ENCODE measurements around the gene ZNF394.

Gene ZNF394

DNA sequence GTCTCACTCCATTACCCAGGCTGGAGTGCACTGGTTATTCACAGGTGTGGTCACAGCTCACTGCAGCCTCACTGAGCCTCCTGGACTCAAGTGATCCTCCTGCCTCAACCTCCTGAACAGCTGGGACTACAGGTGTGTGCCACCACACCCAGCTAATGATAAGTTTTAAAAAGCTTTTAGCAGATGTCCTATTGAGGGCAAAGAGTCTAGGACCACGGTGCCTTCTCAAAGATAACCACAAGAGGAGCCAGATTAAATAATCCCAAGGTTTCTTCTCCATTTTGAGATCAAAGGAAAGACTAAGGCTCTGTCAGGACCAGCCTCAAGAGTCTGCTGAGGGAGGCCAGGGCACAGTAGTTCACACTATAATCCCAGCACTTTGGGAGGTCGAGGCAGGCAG, 38.9 kb downstream of the ZNF394 start:
- Histone ChIP-seq H3K36me3 (replicated peaks in 1 of 2; ENCODE audit: control insufficient read depth in 2 of 2, insufficient read depth in 2 of 2, low read length in 2 of 2) (peaks cover 40 to 67% of the 10 kb centered on the region in 2 donors), H3K79me1 (ENCODE audit: low read depth, low read length) (peaks cover 16% of the 10 kb centered on the region), H3K23ac (ENCODE audit: low read depth, low read length, poor library complexity) (no peak overlapping the region), H3K9ac (ENCODE audit: low read depth, low read length, poor library complexity) (no peak overlapping the region), H2AFZ (ENCODE audit: low read length) (no peak overlapping the region), H2BK120ac (ENCODE audit: low read depth, low read length) (no peak overlapping the region), H4K8ac (ENCODE audit: low read depth, low read length) (no peak overlapping the region), H2BK12ac (ENCODE audit: low read length) (no peak overlapping the region), H3K27me3 (ENCODE audit: control insufficient read depth in 3 of 3, insufficient read depth in 3 of 3, low read depth in 1 of 3, low read length in 3 of 3) (no peaks in the 10 kb centered on the region), H2BK15ac (ENCODE audit: low read length) (no peak overlapping the region), H3K4me3 (ENCODE audit: low read length in 2 of 2) (no peak overlapping the region), H2AK5ac (ENCODE audit: low read depth, low read length) (no peak overlapping the region), H2BK5ac (ENCODE audit: low read length) (no peak overlapping the region), H3K4me1 (ENCODE audit: control insufficient read depth in 2 of 2, insufficient read depth in 1 of 2, low read depth in 1 of 2, low read length in 2 of 2) (peaks cover 0 to 1% of the 10 kb centered on the region in 2 donors), H3K4ac (ENCODE audit: low read length) (no peak overlapping the region), H3K18ac (ENCODE audit: low read length) (no peak overlapping the region), H3K4me2 (ENCODE audit: insufficient read depth, low read length, poor library complexity, severe bottlenecking) (no peak overlapping the region), H4K91ac (ENCODE audit: low read depth, low read length, poor library complexity) (no peak overlapping the region), H3K27ac (replicated peaks; ENCODE audit: low read length) (no peak overlapping the region), H3K9me3 (replicated peaks in 1 of 2; ENCODE audit: control insufficient read depth in 2 of 2, insufficient read depth in 1 of 2, low read depth in 1 of 2, low read length in 2 of 2) (peaks cover 0 to 5% of the 10 kb centered on the region in 2 donors), H3K14ac (ENCODE audit: low read length) (no peak overlapping the region)
- no peak for DNase-seq (ENCODE audit: low spot score)
- WGBS, 2 donors (ENCODE audit: extremely low coverage in 2 of 2, insufficient read length in 2 of 2, insufficient replicate concordance in 1 of 2) = no CpG with 5 or more reads among the region's 2 CpGs

- H3K18ac ChIP-seq (ENCODE audit: low read length) = no peak overlapping the region
- H4K91ac ChIP-seq (ENCODE audit: low read depth, low read length, poor library complexity) = no peak overlapping the region
- WGBS, 2 donors (ENCODE audit: extremely low coverage in 2 of 2, insufficient read length in 2 of 2, insufficient replicate concordance in 1 of 2) = no CpG with 5 or more reads among the region's 11 CpGs
- H3K4ac ChIP-seq (ENCODE audit: low read length) = no peak overlapping the region
- no peaks in the 10 kb centered on the region for H3K27me3 ChIP-seq (ENCODE audit: control insufficient read depth in 3 of 3, insufficient read depth in 3 of 3, low read depth in 1 of 3, low read length in 3 of 3)
- peaks cover 0 to 1% of the 10 kb centered on the region in 2 donors for H3K4me1 ChIP-seq (ENCODE audit: control insufficient read depth in 2 of 2, insufficient read depth in 1 of 2, low read depth in 1 of 2, low read length in 2 of 2)
- H2BK120ac ChIP-seq (ENCODE audit: low read depth, low read length) = no peak overlapping the region
- peaks cover 44 to 73% of the 10 kb centered on the region in 2 donors for H3K36me3 ChIP-seq (replicated peaks in 1 of 2; ENCODE audit: control insufficient read depth in 2 of 2, insufficient read depth in 2 of 2, low read length in 2 of 2)
- DNase-seq (ENCODE audit: low spot score) = no peak
- H3K4me3 ChIP-seq (ENCODE audit: low read length in 2 of 2) = no peak overlapping the region
- H3K4me2 ChIP-seq (ENCODE audit: insufficient read depth, low read length, poor library complexity, severe bottlenecking) = no peak overlapping the region
- no peak overlapping the region for H3K14ac ChIP-seq (ENCODE audit: low read length)
- no peak overlapping the region for H3K23ac ChIP-seq (ENCODE audit: low read depth, low read length, poor library complexity)
- H3K27ac ChIP-seq (replicated peaks; ENCODE audit: low read length) = no peak overlapping the region
- H4K8ac ChIP-seq (ENCODE audit: low read depth, low read length) = no peak overlapping the region
- H2BK15ac ChIP-seq (ENCODE audit: low read length) = no peak overlapping the region
- peaks cover 0 to 5% of the 10 kb centered on the region in 2 donors for H3K9me3 ChIP-seq (replicated peaks in 1 of 2; ENCODE audit: control insufficient read depth in 2 of 2, insufficient read depth in 1 of 2, low read depth in 1 of 2, low read length in 2 of 2)
- no peak overlapping the region for H2BK12ac ChIP-seq (ENCODE audit: low read length)
- no peak overlapping the region for H3K9ac ChIP-seq (ENCODE audit: low read depth, low read length, poor library complexity)
- H2AFZ ChIP-seq (ENCODE audit: low read length) = no peak overlapping the region
- peaks cover 14% of the 10 kb centered on the region for H3K79me1 ChIP-seq (ENCODE audit: low read depth, low read length)
- no peak overlapping the region for H2AK5ac ChIP-seq (ENCODE audit: low read depth, low read length)
- no peak overlapping the region for H2BK5ac ChIP-seq (ENCODE audit: low read length)
These were observed 39.4 kb downstream of the ZNF394 start for GRCh38 chr7:99460651-99461050.

DNA sequence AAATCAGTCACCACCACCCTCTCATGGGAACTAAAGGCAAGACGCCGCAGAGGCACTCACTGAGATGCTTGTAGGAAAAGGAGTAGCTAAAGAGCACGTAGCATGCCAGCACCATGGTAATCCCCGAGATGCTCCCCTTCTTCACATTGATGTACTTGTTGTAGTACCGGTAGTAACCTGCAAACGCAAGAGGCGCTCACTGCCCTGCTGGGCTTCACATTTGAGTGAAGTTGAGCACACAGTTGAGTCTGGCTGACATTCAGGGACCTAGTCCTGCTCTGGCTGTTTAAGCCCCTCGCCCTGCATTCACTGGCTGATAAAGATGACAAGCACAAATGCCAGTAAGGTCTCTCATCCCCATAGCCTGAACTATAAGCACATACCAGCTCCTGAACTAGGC, 41.0 kb downstream of the ZNF394 start:
- peaks cover 0 to 5% of the 10 kb centered on the region in 2 donors for H3K9me3 ChIP-seq (replicated peaks in 1 of 2; ENCODE audit: control insufficient read depth in 2 of 2, insufficient read depth in 1 of 2, low read depth in 1 of 2, low read length in 2 of 2)
- no peak overlapping the region for H4K91ac ChIP-seq (ENCODE audit: low read depth, low read length, poor library complexity)
- no peak overlapping the region for H3K23ac ChIP-seq (ENCODE audit: low read depth, low read length, poor library complexity)
- no peak overlapping the region for H2BK5ac ChIP-seq (ENCODE audit: low read length)
- H2AK5ac ChIP-seq (ENCODE audit: low read depth, low read length) = no peak overlapping the region
- H3K4me2 ChIP-seq (ENCODE audit: insufficient read depth, low read length, poor library complexity, severe bottlenecking) = no peak overlapping the region
- H2BK12ac ChIP-seq (ENCODE audit: low read length) = no peak overlapping the region
- H3K4ac ChIP-seq (ENCODE audit: low read length) = no peak overlapping the region
- no peak overlapping the region for H4K8ac ChIP-seq (ENCODE audit: low read depth, low read length)
- no peak overlapping the region for H2BK120ac ChIP-seq (ENCODE audit: low read depth, low read length)
- no peak overlapping the region for H3K4me3 ChIP-seq (ENCODE audit: low read length in 2 of 2)
- no peaks in the 10 kb centered on the region for H3K4me1 ChIP-seq (ENCODE audit: control insufficient read depth in 2 of 2, insufficient read depth in 1 of 2, low read depth in 1 of 2, low read length in 2 of 2)
- H3K18ac ChIP-seq (ENCODE audit: low read length) = no peak overlapping the region
- H3K79me1 ChIP-seq (ENCODE audit: low read depth, low read length) = peaks cover 12% of the 10 kb centered on the region
- no peak overlapping the region for H3K27ac ChIP-seq (replicated peaks; ENCODE audit: low read length)
- H3K14ac ChIP-seq (ENCODE audit: low read length) = no peak overlapping the region
- H2BK15ac ChIP-seq (ENCODE audit: low read length) = no peak overlapping the region
- H3K36me3 ChIP-seq (replicated peaks in 1 of 2; ENCODE audit: control insufficient read depth in 2 of 2, insufficient read depth in 2 of 2, low read length in 2 of 2) = peaks cover 52 to 87% of the 10 kb centered on the region in 2 donors
- DNase-seq (ENCODE audit: low spot score) = no peak
- no peaks in the 10 kb centered on the region for H3K27me3 ChIP-seq (ENCODE audit: control insufficient read depth in 3 of 3, insufficient read depth in 3 of 3, low read depth in 1 of 3, low read length in 3 of 3)
- no peak overlapping the region for H2AFZ ChIP-seq (ENCODE audit: low read length)
- no peak overlapping the region for H3K9ac ChIP-seq (ENCODE audit: low read depth, low read length, poor library complexity)
- WGBS, 2 donors (ENCODE audit: extremely low coverage in 2 of 2, insufficient read length in 2 of 2, insufficient replicate concordance in 1 of 2) = no CpG with 5 or more reads among the region's 8 CpGs

- Histone ChIP-seq H3K23ac (ENCODE audit: low read depth, low read length, poor library complexity) (peak overlapping the region; percentile 6), H4K8ac (ENCODE audit: low read depth, low read length) (no peak overlapping the region), H2BK120ac (ENCODE audit: low read depth, low read length) (no peak overlapping the region), H2BK15ac (ENCODE audit: low read length) (no peak overlapping the region), H2BK12ac (ENCODE audit: low read length) (no peak overlapping the region), H3K4me2 (ENCODE audit: insufficient read depth, low read length, poor library complexity, severe bottlenecking) (no peak overlapping the region), H3K14ac (ENCODE audit: low read length) (no peak overlapping the region), H3K4ac (ENCODE audit: low read length) (no peak overlapping the region), H3K36me3 (replicated peaks in 1 of 2; ENCODE audit: control insufficient read depth in 2 of 2, insufficient read depth in 2 of 2, low read length in 2 of 2) (peaks cover 59 to 87% of the 10 kb centered on the region in 2 donors), H2AFZ (ENCODE audit: low read length) (no peak overlapping the region), H3K9ac (ENCODE audit: low read depth, low read length, poor library complexity) (peak overlapping the region; percentile 25), H3K9me3 (replicated peaks in 1 of 2; ENCODE audit: control insufficient read depth in 2 of 2, insufficient read depth in 1 of 2, low read depth in 1 of 2, low read length in 2 of 2) (peaks cover 0 to 5% of the 10 kb centered on the region in 2 donors), H3K4me1 (ENCODE audit: control insufficient read depth in 2 of 2, insufficient read depth in 1 of 2, low read depth in 1 of 2, low read length in 2 of 2) (no peaks in the 10 kb centered on the region), H2BK5ac (ENCODE audit: low read length) (no peak overlapping the region), H3K27me3 (ENCODE audit: control insufficient read depth in 3 of 3, insufficient read depth in 3 of 3, low read depth in 1 of 3, low read length in 3 of 3) (no peaks in the 10 kb centered on the region), H3K18ac (ENCODE audit: low read length) (no peak overlapping the region), H3K79me1 (ENCODE audit: low read depth, low read length) (peaks cover 12% of the 10 kb centered on the region), H2AK5ac (ENCODE audit: low read depth, low read length) (no peak overlapping the region), H4K91ac (ENCODE audit: low read depth, low read length, poor library complexity) (no peak overlapping the region), H3K27ac (replicated peaks; ENCODE audit: low read length) (no peak overlapping the region), H3K4me3 (ENCODE audit: low read length in 2 of 2) (no peak overlapping the region)
- WGBS, 2 donors (ENCODE audit: extremely low coverage in 2 of 2, insufficient read length in 2 of 2, insufficient replicate concordance in 1 of 2) = no CpG with 5 or more reads among the region's 26 CpGs
- no peak for DNase-seq (ENCODE audit: low spot score)
These were observed 42.2 kb downstream of the ZNF394 start for GRCh38 chr7:99457650-99458493.
